ENCODE measurements around the gene EIF4EBP3. TPM values are rescaled to one million over a fixed set of nuclear protein-coding genes. Genes with fewer than 3 reads are reported as not detected.

EIF4EBP3 gene
- total RNA-seq, 1 donor from 2014 or later: 2.8 TPM

DNA sequence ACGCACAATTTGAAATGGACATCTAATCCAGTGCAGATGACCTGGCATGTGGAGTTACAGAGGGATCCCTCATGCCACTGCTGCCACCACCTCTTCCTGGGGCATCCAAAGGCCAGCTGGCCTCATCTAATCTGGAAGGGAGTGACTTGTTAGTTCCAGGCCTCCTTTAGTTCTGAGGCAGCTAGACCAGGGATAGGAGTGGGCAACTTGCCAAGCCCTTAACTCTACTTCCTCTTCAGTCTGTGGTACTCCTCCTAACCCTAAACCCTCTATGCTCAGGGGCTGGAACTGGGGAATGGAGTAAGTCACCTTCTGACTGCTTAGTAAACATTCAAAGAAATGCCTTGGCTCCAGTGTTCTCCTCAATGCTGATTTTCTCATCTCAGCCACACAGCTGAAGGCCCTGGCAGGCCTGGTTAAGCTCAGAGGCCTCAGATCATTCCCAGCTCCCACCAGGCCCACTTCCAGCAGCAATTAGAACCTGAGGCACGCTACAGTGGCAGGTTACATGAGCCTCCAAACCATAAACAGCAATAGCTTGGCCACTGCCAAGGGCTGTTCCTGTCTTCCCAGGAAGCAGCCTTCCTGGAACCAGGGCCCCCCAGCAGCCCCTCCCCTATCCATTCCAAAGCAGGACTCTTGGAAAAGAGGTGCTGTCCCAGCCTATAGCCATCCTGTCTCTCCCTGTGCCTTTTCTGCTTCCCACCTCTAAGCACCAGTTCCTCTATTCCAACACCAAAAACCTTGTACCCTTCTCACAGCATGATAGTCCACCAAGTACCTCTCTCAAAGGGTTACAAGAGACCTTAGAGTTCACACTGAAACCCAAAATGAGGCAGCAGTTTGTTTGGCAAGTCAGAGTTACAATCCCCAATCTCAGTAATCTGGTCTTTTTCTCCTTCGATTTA, 2.0 kb downstream of the EIF4EBP3 start:
- TF ChIP-seq, protein P1, sequence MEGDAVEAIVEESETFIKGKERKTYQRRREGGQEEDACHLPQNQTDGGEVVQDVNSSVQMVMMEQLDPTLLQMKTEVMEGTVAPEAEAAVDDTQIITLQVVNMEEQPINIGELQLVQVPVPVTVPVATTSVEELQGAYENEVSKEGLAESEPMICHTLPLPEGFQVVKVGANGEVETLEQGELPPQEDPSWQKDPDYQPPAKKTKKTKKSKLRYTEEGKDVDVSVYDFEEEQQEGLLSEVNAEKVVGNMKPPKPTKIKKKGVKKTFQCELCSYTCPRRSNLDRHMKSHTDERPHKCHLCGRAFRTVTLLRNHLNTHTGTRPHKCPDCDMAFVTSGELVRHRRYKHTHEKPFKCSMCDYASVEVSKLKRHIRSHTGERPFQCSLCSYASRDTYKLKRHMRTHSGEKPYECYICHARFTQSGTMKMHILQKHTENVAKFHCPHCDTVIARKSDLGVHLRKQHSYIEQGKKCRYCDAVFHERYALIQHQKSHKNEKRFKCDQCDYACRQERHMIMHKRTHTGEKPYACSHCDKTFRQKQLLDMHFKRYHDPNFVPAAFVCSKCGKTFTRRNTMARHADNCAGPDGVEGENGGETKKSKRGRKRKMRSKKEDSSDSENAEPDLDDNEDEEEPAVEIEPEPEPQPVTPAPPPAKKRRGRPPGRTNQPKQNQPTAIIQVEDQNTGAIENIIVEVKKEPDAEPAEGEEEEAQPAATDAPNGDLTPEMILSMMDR (conservative IDR thresholded peaks at IDR 0.05; ENCODE audit: low read depth, low read length): no peak
- no peak overlapping the region for H3K4me3 ChIP-seq (ENCODE audit: low read depth, low read length)
- DNase-seq (ENCODE audit: low read depth): no peak

DNA sequence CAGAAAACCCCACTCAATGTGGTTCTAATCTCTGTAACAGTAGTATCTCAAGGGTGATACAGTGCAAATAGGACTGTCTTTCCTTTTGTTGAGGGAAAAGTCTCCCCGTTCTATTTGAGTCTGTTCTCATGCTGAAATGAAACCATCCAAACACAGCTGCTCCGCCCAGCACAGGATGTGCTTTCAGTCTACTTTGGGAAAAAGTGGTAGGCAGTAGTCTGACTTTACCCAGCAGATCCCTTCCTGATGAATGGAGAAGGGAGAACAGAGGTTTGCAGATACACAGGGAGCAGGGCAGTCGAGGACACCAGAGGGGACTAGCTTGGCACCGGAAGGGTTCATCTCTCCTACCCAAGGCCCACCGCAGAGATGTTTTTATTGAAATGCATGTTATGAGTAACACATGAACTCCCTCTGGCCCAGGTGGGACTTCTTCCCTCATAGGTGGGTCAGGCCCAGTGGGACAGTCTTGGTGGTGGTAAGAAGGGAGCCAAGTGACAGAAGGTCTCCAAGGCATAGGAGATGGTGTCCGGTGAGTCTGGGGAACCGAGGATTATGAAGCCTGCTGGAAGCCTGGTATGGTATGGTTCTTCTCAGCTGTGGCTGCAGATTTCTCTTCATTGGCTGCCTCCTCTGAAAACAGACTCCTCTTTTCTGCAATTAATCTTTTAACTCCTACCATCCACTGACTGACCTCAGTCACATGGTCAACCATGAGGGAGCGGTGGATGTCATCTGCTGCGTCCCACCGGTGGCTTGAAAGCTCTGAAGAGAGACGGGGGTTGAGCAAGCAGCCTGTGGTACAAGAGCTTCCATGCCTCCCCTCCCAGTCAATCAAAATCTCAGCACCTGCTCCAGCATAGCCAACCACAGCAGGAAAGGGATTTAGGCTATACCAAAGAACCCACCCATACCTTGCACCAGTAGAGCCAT, 3.0 kb downstream of the EIF4EBP3 start:
- TF ChIP-seq, protein P1 (conservative IDR thresholded peaks at IDR 0.05; ENCODE audit: low read depth, low read length): no peak
- no peak overlapping the region for H3K4me3 ChIP-seq (ENCODE audit: low read depth, low read length)
- no peak for DNase-seq (ENCODE audit: low read depth)

DNA sequence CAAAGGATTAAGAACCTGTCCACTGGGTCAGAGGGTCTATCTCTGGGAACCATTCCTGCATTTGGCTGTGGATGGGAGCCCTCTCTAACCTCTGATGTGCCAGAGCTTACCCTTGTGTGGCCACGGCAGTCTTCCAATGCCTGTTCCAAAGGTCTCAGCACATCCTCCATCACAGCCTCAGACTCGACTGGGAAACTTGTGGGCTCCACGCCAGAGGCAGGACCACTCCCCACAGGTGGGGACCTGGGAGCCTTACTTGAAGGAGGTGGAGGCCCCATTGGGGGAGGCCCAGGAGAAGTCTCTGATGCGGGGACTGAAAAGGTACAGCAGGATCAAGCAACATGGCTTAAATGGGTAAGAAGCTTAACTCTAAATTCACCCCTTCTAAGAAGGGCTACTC, 4.4 kb downstream of the EIF4EBP3 start:
- no peak overlapping the region for H3K4me3 ChIP-seq (ENCODE audit: low read depth, low read length)
- TF ChIP-seq, protein P1 (conservative IDR thresholded peaks at IDR 0.05; ENCODE audit: low read depth, low read length): no peak
- DNase-seq (ENCODE audit: low read depth): no peak

DNA sequence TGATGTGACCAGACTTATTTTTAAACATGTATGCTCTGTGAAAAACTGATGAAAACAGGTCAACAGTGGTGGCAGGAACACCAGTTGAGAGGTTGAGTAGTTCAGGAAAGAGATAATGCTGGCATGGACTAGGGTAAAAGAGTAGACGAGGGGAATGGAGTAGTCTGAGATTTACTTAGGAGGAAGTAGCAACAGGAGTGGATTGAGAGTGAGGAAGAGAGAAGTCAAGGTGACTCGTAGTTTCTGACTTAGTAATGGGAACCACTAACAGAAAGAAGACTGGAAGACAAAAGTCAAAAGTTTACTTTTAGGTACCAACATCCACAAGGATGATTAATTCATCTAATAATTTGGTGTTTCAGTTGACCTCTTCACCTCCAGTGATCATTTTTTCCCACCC, 6.2 kb downstream of the EIF4EBP3 start:
- TF ChIP-seq, protein P1 (conservative IDR thresholded peaks at IDR 0.05; ENCODE audit: low read depth, low read length): no peak
- no peak overlapping the region for H3K4me3 ChIP-seq (ENCODE audit: low read depth, low read length)
- DNase-seq (ENCODE audit: low read depth): no peak

DNA sequence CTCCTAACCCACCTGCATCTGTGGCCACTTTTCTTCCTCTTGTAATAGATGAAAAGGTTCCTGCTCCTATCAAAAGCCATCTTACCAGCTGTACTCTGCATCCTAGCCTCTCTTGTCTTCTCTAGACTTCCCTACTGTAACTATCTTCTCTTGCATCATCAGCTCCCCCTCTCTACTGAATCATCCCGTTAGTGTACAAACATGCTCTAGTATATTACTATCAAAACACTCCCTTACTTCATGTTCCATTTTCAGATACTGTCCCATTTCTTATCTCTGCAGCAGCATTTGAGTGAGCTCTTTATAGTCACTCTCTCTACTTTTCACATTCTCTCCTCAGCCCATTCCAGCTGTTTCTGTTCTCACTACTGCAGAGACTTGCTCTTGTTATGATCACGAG, 7.0 kb downstream of the EIF4EBP3 start:
- DNase-seq (ENCODE audit: low read depth): no peak
- H3K4me3 ChIP-seq (ENCODE audit: low read depth, low read length): no peak overlapping the region
- TF ChIP-seq, protein P1 (conservative IDR thresholded peaks at IDR 0.05; ENCODE audit: low read depth, low read length): no peak

DNA sequence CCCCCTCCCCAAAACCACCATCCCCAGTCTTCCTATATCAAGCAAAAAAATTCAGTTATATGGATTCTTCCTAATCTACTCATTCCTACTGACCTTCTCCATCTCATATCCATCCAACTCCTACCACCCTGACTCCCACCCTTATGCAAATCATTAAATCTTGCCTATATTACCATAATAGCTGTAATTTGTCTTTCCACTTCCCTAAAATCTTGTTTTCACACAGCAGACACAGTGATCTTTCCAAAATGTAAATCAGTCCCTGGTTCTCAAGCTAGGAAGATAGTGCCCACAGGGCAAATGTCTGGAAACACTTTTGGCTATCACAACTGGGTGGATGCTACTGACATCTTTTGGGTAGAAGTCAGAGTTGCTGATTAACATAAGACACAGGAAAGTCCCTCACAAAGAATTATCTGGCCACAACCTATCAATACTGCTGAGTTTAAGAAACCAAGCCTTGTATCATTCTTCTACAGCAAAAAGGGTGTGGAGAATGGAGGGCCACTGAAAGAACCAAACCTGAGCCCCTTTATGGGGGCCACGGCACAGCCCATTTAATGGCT, 8.4 kb downstream of the EIF4EBP3 start:
- TF ChIP-seq, protein P1 (conservative IDR thresholded peaks at IDR 0.05; ENCODE audit: low read depth, low read length): no peak
- no peak for DNase-seq (ENCODE audit: low read depth)
- H3K4me3 ChIP-seq (ENCODE audit: low read depth, low read length): peak overlapping the region; percentile 88

Measured in epithelial cell of proximal tubule (primary cell).